K562 treated with DMSO at 1 percent for 48 hours (cell line): ENCODE measurements around the gene GPR33. TPM values are rescaled to one million over a fixed set of nuclear protein-coding genes. Genes with fewer than 3 reads are reported as not detected.

Experiments
- total RNA-seq: library from RNA; unstranded; fragments of 300-600 nt; gene quantifications from 2 replicates; pipeline ENCODE4 v1.2.3, GENCODE V29; 2022; ENCODE audit warnings: low replicate concordance; ENCODE audit errors: extremely low read depth

GPR33 gene
- not detected in 2 replicates for total RNA-seq

GRCh38 chr14:31487886-31488285 lies at the start of gene GPR33:
Gene GPR33, minus strand, starts transcription at chr14:31488039. Its CDS starts 4,074 bp downstream, at chr14:31483965.

GRCh38 chr14:31456841-31457664 lies 30.8 kb downstream of the GPR33 start, which contains the start of gene DTD2:
Gene DTD2, minus strand, starts transcription at chr14:31457506. Its CDS starts 113 bp downstream, at chr14:31457393.

Other genes with a start within 250 kb of the GPR33 start
- not detected in 2 replicates for gene HEATR5A, start 67.5 kb downstream of the GPR33 start, total RNA-seq
- not detected in 2 replicates for gene DTD2, start 30.5 kb downstream of the GPR33 start, total RNA-seq
- gene NUBPL, start 73.4 kb upstream of the GPR33 start, total RNA-seq = not detected in 2 replicates